ENCODE measurements around the gene NAXE. TPM values are rescaled to one million over a fixed set of nuclear protein-coding genes. Genes with fewer than 3 reads are reported as not detected.
"Not testable (repeated sequence)": the region's sequence is repeated elsewhere in the genome, so short reads cannot be mapped to it uniquely, and the experiment has no call there.

NAXE gene
- total and polyA plus RNA-seq, 9 donors, result 43.5 to 85.4 (median 65.4) TPM

GRCh38 chr1:156601122-156601830 is 9.7 kb downstream of the NAXE start, which contains the start of gene GPATCH4:
Gene GPATCH4, minus strand, starts transcription at chr1:156601479.
- intact Hi-C loops (cut with DNase I), result loop anchor here in 2 of 4 donors (10.0 kb wide), 2 partner anchors 116 to 216 kb away; no protein-coding TSS in a partner anchor
- peak within 1 kb of the TSS; percentile 39 to 55 for H3K27ac ChIP-seq
- no peaks in the 10 kb centered on the region for H3K9me3 ChIP-seq
- no peaks in the 10 kb centered on the region for H3K36me3 ChIP-seq
- TF ChIP-seq EP300 (IDR thresholded peaks at IDR 0.05) (no peak), CTCF (IDR thresholded peaks at IDR 0.05) (no peak), POLR2A (IDR thresholded peaks at IDR 0.05) (no peak)
- H3K4me1 ChIP-seq (ENCODE audit: insufficient read depth), result peaks cover 4% of the 10 kb centered on the region
- peak within 1 kb of the TSS; percentile 59 for H3K4me3 ChIP-seq
- no peaks in the 10 kb centered on the region for H3K27me3 ChIP-seq
- DNase-seq, result peak; percentile 76 to 86 (median 80)
- 0 to 1% (median 0%) methylated on average over 35 of the region's 35 CpGs for WGBS, 3 donors

GRCh38 chr1:156601892-156602291 is 10.3 kb downstream of the NAXE start:
- H3K4me1 ChIP-seq (ENCODE audit: insufficient read depth), result peaks cover 4% of the 10 kb centered on the region
- H3K9me3 ChIP-seq, result no peaks in the 10 kb centered on the region
- peak overlapping the region; percentile 39 to 55 for H3K27ac ChIP-seq
- DNase-seq, result no peak
- intact Hi-C loops (cut with DNase I), result loop anchor here in 2 of 4 donors (2.0 to 10.0 kb wide), 3 partner anchors 17 to 217 kb away; no protein-coding TSS in a partner anchor
- WGBS, 3 donors, result 50 to 64% (median 63%) methylated on average over 12 of the region's 12 CpGs
- H3K27me3 ChIP-seq, result no peaks in the 10 kb centered on the region
- H3K4me3 ChIP-seq, result peak overlapping the region; percentile 59
- no peaks in the 10 kb centered on the region for H3K36me3 ChIP-seq
- TF ChIP-seq POLR2A (IDR thresholded peaks at IDR 0.05), result no peak

GRCh38 chr1:156602557-156602993 is 11.0 kb downstream of the NAXE start:
- Histone ChIP-seq H3K27me3 (no peaks in the 10 kb centered on the region), H3K4me1 (ENCODE audit: insufficient read depth) (peaks cover 4% of the 10 kb centered on the region), H3K27ac (no peak overlapping the region), H3K4me3 (no peak overlapping the region), H3K9me3 (no peaks in the 10 kb centered on the region), H3K36me3 (no peaks in the 10 kb centered on the region)
- WGBS, 3 donors, result 20 to 31% (median 25%) methylated on average over 10 of the region's 10 CpGs
- TF ChIP-seq CTCF (IDR thresholded peaks at IDR 0.05) (no peak), EP300 (IDR thresholded peaks at IDR 0.05) (no peak), POLR2A (IDR thresholded peaks at IDR 0.05) (no peak)
- no peak for DNase-seq
- intact Hi-C loops (cut with DNase I), result loop anchor here in 2 of 4 donors (2.0 to 10.0 kb wide), 3 partner anchors 18 to 218 kb away; no protein-coding TSS in a partner anchor

- H3K27ac ChIP-seq, result not testable (repeated sequence)
Observed at GRCh38 chr1:156607344-156607743, 15.8 kb downstream of the NAXE start.

GRCh38 chr1:156608036-156608674 is 16.6 kb downstream of the NAXE start:
- Histone ChIP-seq H3K36me3 (no peaks in the 10 kb centered on the region), H3K4me3 (no peak overlapping the region), H3K4me1 (ENCODE audit: insufficient read depth) (no peaks in the 10 kb centered on the region), H3K27ac (no peak overlapping the region), H3K27me3 (no peaks in the 10 kb centered on the region), H3K9me3 (no peaks in the 10 kb centered on the region)
- intact Hi-C loops (cut with DNase I), result loop anchor here in 3 of 4 donors (5.0 to 10.0 kb wide), 3 partner anchors 123 to 223 kb away; no protein-coding TSS in a partner anchor
- DNase-seq, result peak in 3 of 5 donors; percentile 35 to 68 (median 60)
- TF ChIP-seq CTCF (IDR thresholded peaks at IDR 0.05) (peak; percentile 66 to 82 (median 71)), POLR2A (IDR thresholded peaks at IDR 0.05) (no peak), EP300 (IDR thresholded peaks at IDR 0.05) (no peak)
- 25 to 32% (median 29%) methylated on average over 7 of the region's 7 CpGs for WGBS, 3 donors

More at GRCh38 chr1:156607344-156607743, 15.8 kb downstream of the NAXE start:
- H3K9me3 ChIP-seq; DNase-seq; H3K36me3 ChIP-seq; H3K4me3 ChIP-seq; H3K27me3 ChIP-seq; H3K4me1 ChIP-seq (ENCODE audit: insufficient read depth): not testable (repeated sequence)
- 82 to 90% (median 89%) methylated on average over 4 of the region's 4 CpGs for WGBS, 3 donors
- intact Hi-C loops (cut with DNase I), result loop anchor here in 3 of 4 donors (5.0 to 10.0 kb wide), 3 partner anchors 123 to 223 kb away; no protein-coding TSS in a partner anchor
